GM19467 (cell line): ENCODE measurements around the gene GPR15.

ENCODE experiments used
- ATAC-seq: cut with Tn5 transposase; IDR thresholded peaks from one replicate; pipeline ENCODE4 v1.9.1; 2021; ENCODE audit warnings: mild to moderate bottlenecking, moderate library complexity; ENCODE audit not compliant: unreplicated experiment

Gene GPR15

GRCh38 chr3:98582042-98582441 lies 50.3 kb downstream of the GPR15 start:
- ATAC-seq, result no peak

GRCh38 chr3:98583766-98584165 lies 52.0 kb downstream of the GPR15 start:
- no peak for ATAC-seq
